GM06990 (cell line): ENCODE results near the gene MLLT1.

ENCODE experiments used
- DNase-seq: peaks from one replicate; pipeline ENCODE4 v3.0.0-alpha.2; 2011; ENCODE audit not compliant: insufficient read length; ENCODE audit errors: extremely low read depth
- H3K27me3 ChIP-seq: replicated peaks from 2 replicates; pipeline ENCODE4 v1.6.0; 2011; ENCODE audit warnings: low read length; ENCODE audit not compliant: control insufficient read depth, insufficient read depth
- H3K36me3 ChIP-seq: 2 replicates; pipeline ENCODE4 v1.5.1; 2011; ENCODE audit warnings: low read length; ENCODE audit not compliant: control insufficient read depth, insufficient read depth
- H3K4me3 ChIP-seq: replicated peaks from 2 replicates; pipeline ENCODE4 v1.5.1; 2011; ENCODE audit warnings: low read depth, mild to moderate bottlenecking, control low read depth, low read length
- TF ChIP-seq, protein P1 (sequence below): IDR thresholded peaks from 2 replicates; pipeline ENCODE4 v1.5.1; 2011; ENCODE audit warnings: low read length, control low read depth, mild to moderate bottlenecking, inconsistent platforms; ENCODE audit not compliant: insufficient read depth, poor library complexity, severe bottlenecking

Gene MLLT1

DNA sequence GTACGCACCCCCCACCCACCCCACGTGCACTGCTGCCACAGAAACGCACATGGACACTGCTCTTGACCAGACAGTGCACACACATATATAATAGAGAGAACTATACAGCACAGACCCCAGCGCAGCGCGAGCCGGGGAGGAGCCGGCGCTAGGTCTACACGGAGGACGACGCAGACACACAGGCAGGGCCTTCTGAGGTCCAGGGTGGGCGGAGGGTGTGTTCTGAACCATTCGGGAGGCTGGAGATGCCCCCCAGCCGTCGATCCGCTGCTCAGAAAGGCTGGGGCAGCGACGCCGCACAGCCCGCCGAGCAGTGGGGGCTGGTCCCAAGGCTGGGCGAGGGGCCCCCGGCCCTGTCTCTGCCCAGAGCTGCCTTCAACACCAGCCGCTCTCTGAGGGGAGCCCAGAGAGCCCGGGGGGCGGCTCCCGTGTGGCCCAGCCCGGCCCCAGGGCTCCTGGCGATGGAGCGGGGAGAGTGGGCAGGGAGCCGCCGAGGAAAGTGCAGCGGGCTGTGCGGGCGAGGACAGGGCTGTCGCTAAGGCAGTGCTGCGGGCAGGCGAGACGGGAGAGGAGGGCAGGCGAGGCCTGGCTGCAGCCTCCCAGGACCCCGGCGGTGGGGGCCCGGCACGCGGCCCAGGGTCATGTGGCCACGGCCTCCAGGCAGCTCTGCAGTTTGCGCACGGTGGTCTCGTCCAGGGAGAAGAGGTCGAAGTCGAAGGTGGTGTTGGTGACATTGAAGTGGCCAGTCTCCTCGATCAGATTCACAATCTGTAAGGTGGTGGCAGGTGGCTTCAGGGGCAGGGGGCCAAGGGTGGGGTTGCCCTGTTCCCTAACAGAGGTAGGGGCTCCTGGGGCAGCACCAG, 67.1 kb downstream of the MLLT1 start:
- DNase-seq = no peak
- peaks cover 8% of the 10 kb centered on the region for H3K36me3 ChIP-seq
- TF ChIP-seq, protein P1, sequence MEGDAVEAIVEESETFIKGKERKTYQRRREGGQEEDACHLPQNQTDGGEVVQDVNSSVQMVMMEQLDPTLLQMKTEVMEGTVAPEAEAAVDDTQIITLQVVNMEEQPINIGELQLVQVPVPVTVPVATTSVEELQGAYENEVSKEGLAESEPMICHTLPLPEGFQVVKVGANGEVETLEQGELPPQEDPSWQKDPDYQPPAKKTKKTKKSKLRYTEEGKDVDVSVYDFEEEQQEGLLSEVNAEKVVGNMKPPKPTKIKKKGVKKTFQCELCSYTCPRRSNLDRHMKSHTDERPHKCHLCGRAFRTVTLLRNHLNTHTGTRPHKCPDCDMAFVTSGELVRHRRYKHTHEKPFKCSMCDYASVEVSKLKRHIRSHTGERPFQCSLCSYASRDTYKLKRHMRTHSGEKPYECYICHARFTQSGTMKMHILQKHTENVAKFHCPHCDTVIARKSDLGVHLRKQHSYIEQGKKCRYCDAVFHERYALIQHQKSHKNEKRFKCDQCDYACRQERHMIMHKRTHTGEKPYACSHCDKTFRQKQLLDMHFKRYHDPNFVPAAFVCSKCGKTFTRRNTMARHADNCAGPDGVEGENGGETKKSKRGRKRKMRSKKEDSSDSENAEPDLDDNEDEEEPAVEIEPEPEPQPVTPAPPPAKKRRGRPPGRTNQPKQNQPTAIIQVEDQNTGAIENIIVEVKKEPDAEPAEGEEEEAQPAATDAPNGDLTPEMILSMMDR = no peak
- H3K27me3 ChIP-seq = no peaks in the 10 kb centered on the region
- no peak overlapping the region for H3K4me3 ChIP-seq

DNA sequence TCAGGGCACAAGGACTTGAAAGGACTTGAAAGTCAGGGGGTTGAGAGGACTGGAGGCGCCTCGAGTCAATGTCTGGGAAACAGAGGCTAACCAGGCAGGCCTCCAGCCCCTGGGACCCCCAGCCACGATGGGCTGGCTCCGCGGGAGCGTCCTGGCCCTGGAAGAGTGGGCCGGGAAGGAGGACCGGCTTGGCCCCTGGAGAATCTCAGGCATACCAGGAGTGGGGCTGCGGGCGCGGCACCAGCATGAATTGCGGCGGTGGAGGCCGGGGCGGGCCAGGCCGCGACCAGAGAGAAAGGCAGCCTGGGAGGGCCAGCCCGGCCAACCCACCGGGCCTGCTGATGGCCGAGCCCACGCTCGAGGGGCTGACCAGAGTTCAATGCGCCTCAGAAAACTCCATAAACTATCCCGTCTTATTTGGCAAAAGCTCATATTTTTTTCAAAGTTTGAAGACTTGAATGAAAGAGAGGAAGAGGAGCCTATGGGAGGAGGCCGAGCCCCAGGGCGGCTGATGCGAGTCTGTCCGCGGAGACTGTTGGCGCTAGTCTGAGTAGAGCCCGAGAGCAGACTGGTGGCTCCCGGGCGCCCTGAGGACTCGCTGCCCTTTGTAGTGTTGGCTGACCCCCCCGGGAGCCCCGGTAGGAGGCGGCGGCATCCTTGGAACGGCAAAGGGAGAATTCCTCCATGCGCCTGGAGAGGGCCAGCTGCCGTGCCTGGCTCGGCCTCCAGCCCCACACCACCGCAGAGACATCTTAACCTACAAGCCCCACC, 68.0 kb downstream of the MLLT1 start:
- Histone ChIP-seq H3K4me3 (no peak overlapping the region), H3K36me3 (peaks cover 8% of the 10 kb centered on the region), H3K27me3 (no peaks in the 10 kb centered on the region)
- TF ChIP-seq, protein P1 = no peak
- no peak for DNase-seq

DNA sequence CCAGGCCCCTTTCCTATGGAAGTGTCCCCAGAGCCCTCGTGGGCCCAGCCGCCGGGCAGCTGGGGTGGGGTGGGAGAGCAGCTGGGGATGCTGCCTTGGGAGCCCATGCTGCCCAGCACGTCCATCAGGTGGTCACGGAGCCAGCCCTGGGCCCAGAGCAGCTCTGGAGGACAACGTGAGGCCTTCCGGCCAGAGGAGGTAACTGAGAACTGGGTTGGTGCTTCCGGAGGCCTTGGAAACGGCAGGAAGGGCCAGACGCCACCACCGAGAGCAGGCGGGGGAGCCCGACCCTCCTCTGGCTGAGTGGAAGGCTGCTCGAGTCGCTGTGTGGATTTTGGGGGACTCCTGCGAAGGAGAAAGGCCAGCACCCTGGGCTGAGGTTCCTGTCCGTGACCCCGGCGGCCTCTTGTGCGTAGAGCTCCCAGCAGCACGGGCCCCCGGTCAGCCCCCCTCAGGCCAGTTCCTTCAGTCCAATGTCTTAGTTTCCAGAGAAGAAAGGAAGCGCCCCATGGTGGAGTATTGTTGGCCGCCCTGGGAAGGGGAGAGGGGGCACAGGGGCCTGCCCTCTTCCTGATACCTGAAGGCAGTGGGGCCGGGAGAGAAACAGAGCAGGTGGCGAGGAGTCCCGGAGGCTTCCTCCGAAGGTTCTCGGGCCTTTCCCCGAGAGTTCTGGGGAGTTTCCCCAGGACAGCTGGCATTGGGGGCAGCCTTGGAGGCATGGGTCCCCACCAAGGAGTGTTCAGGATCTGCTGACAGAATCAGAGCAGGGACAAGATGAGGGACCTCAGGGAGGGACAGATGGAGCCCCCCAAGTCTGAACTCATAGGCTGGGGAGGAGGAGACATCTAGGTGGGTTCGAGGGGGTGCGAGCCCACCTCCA, 68.8 kb downstream of the MLLT1 start:
- Histone ChIP-seq H3K36me3 (peaks cover 8% of the 10 kb centered on the region), H3K27me3 (no peaks in the 10 kb centered on the region), H3K4me3 (no peak overlapping the region)
- TF ChIP-seq, protein P1 = no peak
- DNase-seq = no peak

DNA sequence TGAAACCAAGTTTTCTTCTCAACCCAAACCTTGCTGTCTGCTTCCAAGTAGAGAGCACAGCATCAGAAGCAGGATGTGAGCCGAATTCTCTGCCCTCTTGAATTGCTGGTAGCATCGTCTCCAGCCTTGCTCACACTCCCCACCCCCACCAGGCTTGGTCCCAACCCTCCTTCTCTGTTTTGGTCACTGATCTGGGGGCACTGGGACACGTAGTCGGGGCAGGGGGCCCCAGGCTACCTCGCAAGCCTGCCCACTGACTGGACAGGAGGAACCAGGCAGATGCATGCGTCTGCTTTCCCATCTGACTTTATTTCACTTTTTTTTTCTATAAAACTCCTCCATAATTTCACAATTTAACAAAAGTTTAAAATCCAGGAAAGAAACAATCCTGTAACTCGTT, 69.7 kb downstream of the MLLT1 start:
- no peak for DNase-seq

DNA sequence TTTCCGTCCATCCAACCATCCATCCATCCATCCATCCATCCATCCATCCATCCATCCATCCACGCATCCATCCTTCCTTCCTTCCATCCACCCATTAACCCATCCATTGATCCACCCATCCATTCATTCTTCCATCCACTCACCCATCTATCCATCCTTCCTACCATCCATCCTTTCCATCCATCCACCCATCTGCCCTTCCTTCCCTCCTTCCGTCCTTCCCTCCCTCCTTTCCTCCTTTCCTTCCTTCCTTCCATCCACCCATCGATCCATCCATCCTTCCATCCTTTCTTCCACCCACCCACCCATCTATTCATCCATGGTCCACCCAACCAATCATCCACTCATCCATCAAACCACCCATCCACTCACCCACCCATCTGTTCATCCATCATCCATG, 70.1 kb downstream of the MLLT1 start:
- TF ChIP-seq, protein P1 = no peak
- Histone ChIP-seq H3K27me3 (no peaks in the 10 kb centered on the region), H3K36me3 (peaks cover 3% of the 10 kb centered on the region), H3K4me3 (no peak overlapping the region)
- DNase-seq = no peak

More for the DNA sequence above, 69.7 kb downstream of the MLLT1 start:
- TF ChIP-seq, protein P1 = no peak
- Histone ChIP-seq H3K36me3 (peaks cover 3% of the 10 kb centered on the region), H3K27me3 (no peaks in the 10 kb centered on the region), H3K4me3 (no peak overlapping the region)
